ENCODE measurements around the gene CCDC27. TPM values are rescaled to one million over a fixed set of nuclear protein-coding genes. Genes with fewer than 3 reads are reported as not detected.

The CCDC27 gene
- total and polyA plus RNA-seq, 2 of the 13 experiments (the other 11 are each of a cell fraction or from before 2014, with no cell fraction given): not detected

GRCh38 chr1:3740042-3740441 is 12.2 kb upstream of the CCDC27 start (continued):
- TF ChIP-seq AKNA (CRISPR knock-in tag; IDR thresholded peaks at IDR 0.05; ENCODE audit: borderline replicate concordance): no peak
- no peak for TF ChIP-seq RAD51 (IDR thresholded peaks at IDR 0.05; ENCODE audit: borderline replicate concordance)
- TF ChIP-seq SATB2 (CRISPR knock-in tag; IDR thresholded peaks at IDR 0.05): no peak
- no peak for TF ChIP-seq SRSF9 (IDR thresholded peaks at IDR 0.05; ENCODE audit: borderline replicate concordance, insufficient read depth, low read depth, low read length, poor library complexity, severe bottlenecking)

- Histone ChIP-seq H3K27me3 (ENCODE audit: control insufficient read depth in 1 of 2, insufficient read depth in 2 of 2, low read length in 2 of 2) (no peaks in the 10 kb centered on the region), H4K20me1 (ENCODE audit: insufficient read depth, low read length) (no peaks in the 10 kb centered on the region), H3K9ac (ENCODE audit: insufficient read depth, low read depth, low read length) (no peak overlapping the region), H3K4me3 (replicated peaks in 1 of 3; ENCODE audit: insufficient read depth in 1 of 3, low read depth in 2 of 3, low read length in 3 of 3) (no peak overlapping the region), H3K36me3 (replicated peaks in 1 of 2; ENCODE audit: control insufficient read depth in 1 of 2, insufficient read depth in 2 of 2, low read length in 2 of 2) (peaks cover 10 to 68% of the 10 kb centered on the region in 2 experiments), H2AFZ (ENCODE audit: low read length) (no peak overlapping the region), H3K9me3 (ENCODE audit: low read length) (no peaks in the 10 kb centered on the region), H3K27ac (ENCODE audit: extremely low read length, insufficient read depth, low read length) (no peak overlapping the region), H3K4me2 (ENCODE audit: low read depth, low read length) (no peak overlapping the region), H3K4me1 (ENCODE audit: insufficient read depth, low read length) (peaks cover 14% of the 10 kb centered on the region), H3K79me2 (ENCODE audit: insufficient read depth, low read length) (no peaks in the 10 kb centered on the region)
- DNase-seq (ENCODE audit: low spot score) (no peak), FAIRE-seq (no peak), ATAC-seq (no peak)
- ChIA-PET CTCF (ENCODE audit: low intra/inter-chr PET ratio, low total read pairs) (no interaction called here), POLR2A (no interaction called here)
- BruUV-seq (replicated peaks): no TSS peak
- intact Hi-C loops (cut with micrococcal nuclease; ENCODE audit: unreplicated experiment) (no loop called here), in situ Hi-C loops (cut with HindIII; ENCODE audit: extremely low pct_ligation_motif_present, low pct_unique_long_range_greater_than_20kb) (no loop called here)
- no peak for TF ChIP-seq ZNF446 (CRISPR knock-in tag; IDR thresholded peaks at IDR 0.05)
- TF ChIP-seq AGO2 (optimal IDR thresholded peaks at IDR 0.05; ENCODE audit: low read depth, low read length): peak; percentile 20
- WGBS (ENCODE audit: low lambda C conversion rate): over 99% methylated on average over 10 of the region's 13 CpGs
Measured at GRCh38 chr1:3740752-3741151, 11.5 kb upstream of the CCDC27 start.
